NCI-H146 treated with DMSO at 0.1 percent for 48 hours (cell line): Measurements from ENCODE around the gene ESR2.
"Not testable (repeated sequence)": the region's sequence is repeated elsewhere in the genome, so short reads cannot be mapped to it uniquely, and the experiment has no call there.

Experiments
- DNase-seq: peaks from one replicate; lab custom pipeline; 2025; ENCODE audit not compliant: unreplicated experiment; lab: John Stamatoyannopoulos, UW

Gene ESR2

GRCh38 chr14:64201296-64201695, 92.9 kb downstream of the ESR2 start:
- DNase-seq = no peak

- no peak for DNase-seq
Measured at GRCh38 chr14:64200170-64200569, 94.0 kb downstream of the ESR2 start.

GRCh38 chr14:64198486-64198885, 95.7 kb downstream of the ESR2 start:
- DNase-seq = no peak

- DNase-seq = no peak
Measured at GRCh38 chr14:64197996-64198395, 96.2 kb downstream of the ESR2 start.

- peak; percentile 21 for DNase-seq
Measured at GRCh38 chr14:64196814-64197411, 97.3 kb downstream of the ESR2 start.

- DNase-seq = no peak
Measured at GRCh38 chr14:64196056-64196455, 98.1 kb downstream of the ESR2 start.

- no peak for DNase-seq
Measured at GRCh38 chr14:64195199-64195598, 99.0 kb downstream of the ESR2 start.

- DNase-seq = no peak
Measured at GRCh38 chr14:64194404-64194803, 99.8 kb downstream of the ESR2 start.

- no peak for DNase-seq
Measured at GRCh38 chr14:64193821-64194220, 100.3 kb downstream of the ESR2 start.

- no peak for DNase-seq
Measured at GRCh38 chr14:64191756-64192155, 102.4 kb downstream of the ESR2 start.

- DNase-seq = no peak
Measured at GRCh38 chr14:64190974-64191502, 103.1 kb downstream of the ESR2 start.

GRCh38 chr14:64187331-64187730, 106.8 kb downstream of the ESR2 start:
- DNase-seq = no peak

- no peak for DNase-seq
Measured at GRCh38 chr14:64186231-64187129, 107.7 kb downstream of the ESR2 start.

- no peak for DNase-seq
Measured at GRCh38 chr14:64185184-64185583, 109.0 kb downstream of the ESR2 start.

- no peak for DNase-seq
Measured at GRCh38 chr14:64184103-64184729, 110.0 kb downstream of the ESR2 start.

GRCh38 chr14:64182908-64183307, 111.3 kb downstream of the ESR2 start:
- not testable (repeated sequence) for DNase-seq

GRCh38 chr14:64178814-64179213, 115.4 kb downstream of the ESR2 start:
- no peak for DNase-seq

GRCh38 chr14:64176330-64176729, 117.8 kb downstream of the ESR2 start:
- no peak for DNase-seq

- DNase-seq = no peak
Measured at GRCh38 chr14:64174922-64175782, 119.0 kb downstream of the ESR2 start.

GRCh38 chr14:64170181-64170580, 124.0 kb downstream of the ESR2 start:
- DNase-seq = no peak

- DNase-seq = no peak
Measured at GRCh38 chr14:64159588-64159987, 134.6 kb downstream of the ESR2 start.
